Esophagus muscularis mucosa (tissue), 4 donors: ENCODE measurements around the gene SPINT1. TPM values are rescaled to one million over a fixed set of nuclear protein-coding genes. Genes with fewer than 3 reads are reported as not detected.
"Not testable (repeated sequence)": the region's sequence is repeated elsewhere in the genome, so short reads cannot be mapped to it uniquely, and the experiment has no call there.

Experiments
- DNase-seq: peaks from one replicate; pipeline ENCODE4 v3.0.0-alpha.2; 2017; ENCODE audit errors: extremely low spot score
- H3K27ac ChIP-seq, 4 donors: fragments of 200-600 bp; sonication (generic); replicated peaks in 1 of 4; 1 replicate in 3 of 4; 2 replicates in 1 of 4; pipeline ENCODE4 v1.5.1; 2016 to 2019; ENCODE audit warnings: mild to moderate bottlenecking in 1 of 4
- H3K27me3 ChIP-seq, 4 donors: fragments of 200-600 bp; sonication (generic); one replicate each; pipeline versions ENCODE4 v1.5.1 to v1.6.0; 2016 to 2019
- H3K36me3 ChIP-seq, 4 donors: fragments of 200-600 bp; sonication (generic); one replicate each; pipeline ENCODE4 v1.5.1; 2016 to 2019
- H3K4me1 ChIP-seq, 4 donors: fragments of 200-600 bp; sonication (generic); one replicate each; pipeline ENCODE4 v1.5.1; 2016 to 2019
- H3K4me3 ChIP-seq, 4 donors: fragments of 200-600 bp; sonication (generic); 1 replicate in 2 of 4; 2 replicates in 2 of 4; pipeline ENCODE4 v1.5.1; 2016 to 2019; ENCODE audit warnings: mild to moderate bottlenecking in 4 of 4, moderate library complexity in 1 of 4
- H3K9me3 ChIP-seq, 4 donors: fragments of 200-600 bp; sonication (generic); 1 replicate in 3 of 4; 2 replicates in 1 of 4; pipeline ENCODE4 v1.5.1; 2016 to 2019
- CTCF ChIP-seq, 3 experiments: fragments of 200-600 bp in 2 of 3; fragments of 450-650 bp in 1 of 3; sonication (generic) in 2 of 3; IDR thresholded peaks; one replicate each; pipeline ENCODE4 v1.5.1; 2017 to 2019; ENCODE audit warnings: antibody characterized with exemption in 3 of 3, mild to moderate bottlenecking in 2 of 3, moderate library complexity in 1 of 3
- EP300 ChIP-seq: sonication (generic); formaldehyde crosslinking; IDR thresholded peaks from one replicate; pipeline ENCODE4 v1.6.1; 2017; ENCODE audit warnings: antibody characterized with exemption
- POLR2A ChIP-seq: fragments of 450-650 bp; IDR thresholded peaks from one replicate; pipeline ENCODE4 v1.6.1; 2017; ENCODE audit warnings: antibody characterized with exemption, moderate library complexity, mild to moderate bottlenecking, low read depth
- POLR2AphosphoS5 ChIP-seq, 2 donors: sonication (generic); formaldehyde crosslinking; IDR thresholded peaks; one replicate each; pipeline ENCODE4 v1.6.1; 2017; ENCODE audit warnings: antibody characterized with exemption in 2 of 2
- WGBS: methylation state at CpG from one replicate; pipeline ENCODE4 v1.1.5; 2018; 5-methylcytosine and 5-hydroxymethylcytosine counted together
- intact Hi-C: fragments of 100-400 bp; cut with DNase I; formaldehyde crosslinking; loops from one replicate; pipeline ENCODE4 v1.15.1; 2023
- total RNA-seq, 4 donors: library from RNA; depleted of rRNA; stranded (reverse); fragments of >200 nt; gene quantifications; one replicate each; pipeline versions ENCODE4 v1.1.0 to v1.2.1, GENCODE V29; 2016

The SPINT1 gene
- total RNA-seq, 4 donors from 2014 or later: 0.99 to 2.8 (median 1.8) TPM

- intact Hi-C loops: loop anchor here (2.0 to 5.0 kb wide), 2 partner anchors 36 to 331 kb away; no protein-coding TSS in a partner anchor
- DNase-seq: no peak
Measured at GRCh38 chr15:40856746-40857145, 12.9 kb downstream of the SPINT1 start.

GRCh38 chr15:40857601-40858341 is 13.9 kb downstream of the SPINT1 start:
- 19% methylated on average over 13 of the region's 15 CpGs for WGBS
- Histone ChIP-seq H3K36me3 (no peaks in the 10 kb centered on the region), H3K4me3 (no peak overlapping the region), H3K4me1 (peaks cover 0 to 14% (median 6%) of the 10 kb centered on the region in 4 donors), H3K9me3 (no peaks in the 10 kb centered on the region), H3K27me3 (peaks cover 0 to 53% (median 0%) of the 10 kb centered on the region in 4 donors), H3K27ac (no peak overlapping the region)
- intact Hi-C loops: loop anchor here (2.0 to 5.0 kb wide), 2 partner anchors 35 to 330 kb away; no protein-coding TSS in a partner anchor
- DNase-seq: peak; percentile 95
- TF ChIP-seq POLR2A (no peak), POLR2AphosphoS5 (IDR thresholded peaks at IDR 0.05) (peak in 1 of 2 donors; percentile 35), CTCF (IDR thresholded peaks at IDR 0.05) (peak in 2 of 3 experiments; percentile 91 to 92), EP300 (no peak)

More at GRCh38 chr15:40856746-40857145, 12.9 kb downstream of the SPINT1 start:
- H3K36me3 ChIP-seq: no peaks in the 10 kb centered on the region
- H3K4me3 ChIP-seq: no peak overlapping the region
- no peaks in the 10 kb centered on the region for H3K9me3 ChIP-seq
- H3K27ac ChIP-seq: no peak overlapping the region
- 86% methylated on average over 5 of the region's 8 CpGs for WGBS
- peaks cover 0 to 48% (median 0%) of the 10 kb centered on the region in 4 donors for H3K27me3 ChIP-seq
- no peak for TF ChIP-seq POLR2A
- no peak for TF ChIP-seq POLR2AphosphoS5 (IDR thresholded peaks at IDR 0.05)
- TF ChIP-seq EP300: no peak
- no peak for TF ChIP-seq CTCF (IDR thresholded peaks at IDR 0.05)
- peaks cover 0 to 14% (median 6%) of the 10 kb centered on the region in 4 donors for H3K4me1 ChIP-seq

DNA sequence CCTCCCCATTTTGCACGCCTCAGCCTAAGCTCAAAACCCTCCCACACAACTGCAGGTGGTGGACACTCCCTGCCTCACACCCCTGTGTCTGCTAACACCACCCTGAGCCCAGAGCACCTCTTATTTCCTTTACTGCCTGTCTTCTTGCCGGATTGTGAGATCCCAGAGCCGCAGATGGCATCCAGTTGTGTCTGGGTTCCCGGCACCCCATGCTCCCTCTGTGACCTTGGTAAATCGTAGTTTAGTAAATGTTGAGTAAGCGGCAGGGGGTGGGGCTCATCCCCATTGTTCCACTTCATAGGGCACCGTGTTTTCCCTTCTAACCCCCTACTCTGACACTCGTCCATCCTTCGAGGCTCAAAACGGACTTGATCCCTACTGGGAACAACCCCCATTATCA is 14.9 kb downstream of the SPINT1 start:
- Histone ChIP-seq H3K27ac (no peak overlapping the region), H3K9me3 (no peaks in the 10 kb centered on the region), H3K4me3 (no peak overlapping the region), H3K36me3 (no peaks in the 10 kb centered on the region), H3K27me3 (peaks cover 0 to 53% (median 0%) of the 10 kb centered on the region in 4 donors), H3K4me1 (peaks cover 0 to 15% (median 6%) of the 10 kb centered on the region in 4 donors)
- DNase-seq: no peak
- no peak for TF ChIP-seq POLR2A
- no peak for TF ChIP-seq EP300
- no peak for TF ChIP-seq POLR2AphosphoS5 (IDR thresholded peaks at IDR 0.05)
- TF ChIP-seq CTCF (IDR thresholded peaks at IDR 0.05): no peak
- WGBS: 72% methylated on average over 10 of the region's 10 CpGs
- intact Hi-C loops: loop anchor here (5.0 kb wide), 1 partner anchor 329 kb away; no protein-coding TSS in a partner anchor

- Histone ChIP-seq H3K27me3 (peaks cover 0 to 51% (median 0%) of the 10 kb centered on the region in 4 donors), H3K36me3 (no peaks in the 10 kb centered on the region), H3K27ac (no peak overlapping the region), H3K4me3 (no peak overlapping the region), H3K4me1 (peaks cover 0 to 19% (median 6%) of the 10 kb centered on the region in 4 donors), H3K9me3 (no peaks in the 10 kb centered on the region)
- intact Hi-C loops: loop anchor here (5.0 kb wide), 1 partner anchor 328 kb away; no protein-coding TSS in a partner anchor
- no peak for DNase-seq
- 44% methylated on average over 18 of the region's 18 CpGs for WGBS
- peak; percentile 48 to 64 (median 48) for TF ChIP-seq CTCF (IDR thresholded peaks at IDR 0.05)
- TF ChIP-seq POLR2AphosphoS5 (IDR thresholded peaks at IDR 0.05): no peak
Measured at GRCh38 chr15:40859206-40859851, 15.5 kb downstream of the SPINT1 start.

DNA sequence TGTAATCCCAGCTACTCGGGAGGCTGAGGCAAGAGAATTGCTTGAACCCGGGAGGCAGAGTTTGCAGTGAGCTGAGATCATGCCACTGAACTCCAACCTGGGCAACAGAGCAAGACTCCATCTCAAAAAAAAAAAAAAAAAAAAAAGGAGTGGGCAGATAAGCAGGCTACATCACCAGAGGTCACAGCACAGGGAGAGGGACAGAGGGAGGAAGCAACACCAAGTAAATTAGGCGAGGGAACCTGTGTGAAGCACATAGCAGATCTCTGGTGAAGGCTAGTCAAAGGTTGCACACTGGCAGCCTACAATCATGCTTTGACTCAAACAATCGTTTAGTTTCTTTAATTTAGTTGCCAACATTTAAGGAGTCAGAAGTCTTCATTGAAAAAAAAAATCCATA is 17.3 kb downstream of the SPINT1 start:
- H3K36me3 ChIP-seq, intact Hi-C loops, H3K9me3 ChIP-seq, H3K27ac ChIP-seq, DNase-seq, H3K4me3 ChIP-seq: not testable (repeated sequence)
- 72% methylated on average over 4 of the region's 4 CpGs for WGBS
- peaks cover 0 to 40% (median 0%) of the 10 kb centered on the region in 4 donors for H3K27me3 ChIP-seq
- H3K4me1 ChIP-seq: peaks cover 0 to 19% (median 6%) of the 10 kb centered on the region in 4 donors
